ENCODE measurements around the gene ZNF699. TPM values are rescaled to one million over a fixed set of nuclear protein-coding genes. Genes with fewer than 3 reads are reported as not detected.
A peak's percentile ranks its signal among the peaks of the same experiment; 100 is the strongest.
"Not testable (repeated sequence)": the region's sequence is repeated elsewhere in the genome, so short reads cannot be mapped to it uniquely, and the experiment has no call there.

ZNF699 gene
- total RNA-seq, 1 donor from 2014 or later = 4.5 TPM

GRCh38 chr19:9321756-9322155, 12.1 kb upstream of the ZNF699 start:
- DNase-seq, H3K27me3 Mint-ChIP-seq, H3K4me1 Mint-ChIP-seq, H3K27ac Mint-ChIP-seq, H3K4me3 Mint-ChIP-seq: not testable (repeated sequence)
- Mint-ChIP-seq H3K36me3 (ENCODE audit: low read depth) (peaks cover 21% of the 10 kb centered on the region), H3K9me3 (peaks cover 21% of the 10 kb centered on the region)
- intact Hi-C loops (cut with micrococcal nuclease) = loop anchor here (5.0 kb wide), 1 partner anchor 261 kb away; the partner anchor contains the start of gene ZNF121

- peak; percentile 50 for DNase-seq
- H3K27me3 Mint-ChIP-seq = no peaks in the 10 kb centered on the region
- peaks cover 21% of the 10 kb centered on the region for H3K36me3 Mint-ChIP-seq (ENCODE audit: low read depth)
- H3K9me3 Mint-ChIP-seq = peaks cover 21% of the 10 kb centered on the region
- H3K4me1 Mint-ChIP-seq = peaks cover 9% of the 10 kb centered on the region
- H3K27ac Mint-ChIP-seq = no peak overlapping the region
- no peak overlapping the region for H3K4me3 Mint-ChIP-seq
- intact Hi-C loops (cut with micrococcal nuclease) = loop anchor here (5.0 kb wide), 1 partner anchor 261 kb away; the partner anchor contains the start of gene ZNF121
These were observed 11.7 kb upstream of the ZNF699 start for GRCh38 chr19:9321338-9321737.

GRCh38 chr19:9313756-9314155, 4.1 kb upstream of the ZNF699 start:
- Mint-ChIP-seq H3K36me3 (ENCODE audit: low read depth) (peaks cover 3% of the 10 kb centered on the region), H3K27ac (no peak overlapping the region), H3K4me1 (peaks cover 7% of the 10 kb centered on the region), H3K27me3 (no peaks in the 10 kb centered on the region), H3K9me3 (peaks cover 24% of the 10 kb centered on the region), H3K4me3 (no peak overlapping the region)
- DNase-seq = no peak
- intact Hi-C loops (cut with micrococcal nuclease) = loop anchor here (5.0 kb wide), 1 partner anchor 479 kb away; no protein-coding TSS in a partner anchor

GRCh38 chr19:9309974-9310446, 372 bp upstream of the ZNF699 start:
- Mint-ChIP-seq H3K36me3 (ENCODE audit: low read depth) (peaks cover 8% of the 10 kb centered on the region), H3K27ac (peak overlapping the region; percentile 94), H3K27me3 (no peaks in the 10 kb centered on the region), H3K9me3 (peaks cover 17% of the 10 kb centered on the region), H3K4me1 (peaks cover 14% of the 10 kb centered on the region), H3K4me3 (peak overlapping the region; percentile 96)
- intact Hi-C loops (cut with micrococcal nuclease) = loop anchor here (1.0 to 5.0 kb wide), 5 partner anchors 14 to 482 kb away; partner anchors contain the start of genes ZNF266, ZNF317, ZNF426 and ZNF559
- no peak for DNase-seq

GRCh38 chr19:9308091-9308770, 1.4 kb downstream of the ZNF699 start:
- Mint-ChIP-seq H3K9me3 (peaks cover 13% of the 10 kb centered on the region), H3K27ac (peak overlapping the region; percentile 94), H3K27me3 (no peaks in the 10 kb centered on the region), H3K4me1 (peaks cover 14% of the 10 kb centered on the region), H3K4me3 (peak overlapping the region; percentile 96), H3K36me3 (ENCODE audit: low read depth) (peaks cover 25% of the 10 kb centered on the region)
- no peak for DNase-seq
- intact Hi-C loops (cut with micrococcal nuclease) = loop anchor here (2.0 to 5.0 kb wide), 2 partner anchors 167 to 229 kb away; partner anchors contain the start of genes ZNF317 and ZNF426

- peaks cover 14% of the 10 kb centered on the region for H3K4me1 Mint-ChIP-seq
- peaks cover 41% of the 10 kb centered on the region for H3K36me3 Mint-ChIP-seq (ENCODE audit: low read depth)
- H3K4me3 Mint-ChIP-seq = no peak overlapping the region
- DNase-seq = no peak
- H3K27ac Mint-ChIP-seq = no peak overlapping the region
- H3K27me3 Mint-ChIP-seq = no peaks in the 10 kb centered on the region
- intact Hi-C loops (cut with micrococcal nuclease) = loop anchor here (5.0 kb wide), 1 partner anchor 231 kb away; the partner anchor contains the start of gene ZNF426
- peaks cover 14% of the 10 kb centered on the region for H3K9me3 Mint-ChIP-seq
These were observed 3.2 kb downstream of the ZNF699 start for GRCh38 chr19:9306443-9306842.

- no peaks in the 10 kb centered on the region for H3K4me1 Mint-ChIP-seq
- intact Hi-C loops (cut with micrococcal nuclease) = no loop called here
- peaks cover 30% of the 10 kb centered on the region for H3K9me3 Mint-ChIP-seq
- DNase-seq = no peak
- peaks cover 83% of the 10 kb centered on the region for H3K36me3 Mint-ChIP-seq (ENCODE audit: low read depth)
- no peak overlapping the region for H3K4me3 Mint-ChIP-seq
- no peaks in the 10 kb centered on the region for H3K27me3 Mint-ChIP-seq
- no peak overlapping the region for H3K27ac Mint-ChIP-seq
These were observed 13.3 kb downstream of the ZNF699 start for GRCh38 chr19:9296336-9296735.

GRCh38 chr19:9295411-9295849, 14.2 kb downstream of the ZNF699 start:
- no peak for DNase-seq
- H3K9me3 Mint-ChIP-seq = peaks cover 26% of the 10 kb centered on the region
- H3K4me1 Mint-ChIP-seq = no peaks in the 10 kb centered on the region
- intact Hi-C loops (cut with micrococcal nuclease) = no loop called here
- H3K4me3 Mint-ChIP-seq = no peak overlapping the region
- peaks cover 77% of the 10 kb centered on the region for H3K36me3 Mint-ChIP-seq (ENCODE audit: low read depth)
- no peaks in the 10 kb centered on the region for H3K27me3 Mint-ChIP-seq
- H3K27ac Mint-ChIP-seq = no peak overlapping the region

GRCh38 chr19:9289231-9289884, 20.3 kb downstream of the ZNF699 start:
- Mint-ChIP-seq H3K27ac (no peak overlapping the region), H3K4me3 (no peak overlapping the region), H3K27me3 (no peaks in the 10 kb centered on the region), H3K36me3 (ENCODE audit: low read depth) (peaks cover 31% of the 10 kb centered on the region), H3K4me1 (no peaks in the 10 kb centered on the region), H3K9me3 (peaks cover 36% of the 10 kb centered on the region)
- intact Hi-C loops (cut with micrococcal nuclease) = no loop called here
- DNase-seq = no peak

- H3K27ac Mint-ChIP-seq; intact Hi-C loops (cut with micrococcal nuclease); H3K36me3 Mint-ChIP-seq (ENCODE audit: low read depth); H3K4me1 Mint-ChIP-seq; H3K27me3 Mint-ChIP-seq: not testable (repeated sequence)
- peak overlapping the region; percentile 61 for H3K4me3 Mint-ChIP-seq
- DNase-seq = peak; percentile 69
- peaks cover 38% of the 10 kb centered on the region for H3K9me3 Mint-ChIP-seq
These were observed 26.2 kb downstream of the ZNF699 start for GRCh38 chr19:9283485-9283884.

- intact Hi-C loops (cut with micrococcal nuclease) = no loop called here
- Mint-ChIP-seq H3K27ac (no peak overlapping the region), H3K9me3 (peaks cover 22% of the 10 kb centered on the region), H3K4me3 (no peak overlapping the region), H3K36me3 (ENCODE audit: low read depth) (no peaks in the 10 kb centered on the region), H3K4me1 (no peaks in the 10 kb centered on the region), H3K27me3 (no peaks in the 10 kb centered on the region)
- DNase-seq = no peak
These were observed 58.4 kb downstream of the ZNF699 start for GRCh38 chr19:9251236-9251635.

- Mint-ChIP-seq H3K27ac (no peak within 1 kb of the TSS), H3K36me3 (ENCODE audit: low read depth) (no peaks in the 10 kb centered on the region), H3K4me1 (no peaks in the 10 kb centered on the region), H3K4me3 (no peak within 1 kb of the TSS), H3K27me3 (no peaks in the 10 kb centered on the region), H3K9me3 (peaks cover 22% of the 10 kb centered on the region)
- intact Hi-C loops (cut with micrococcal nuclease) = no loop called here
- DNase-seq = no peak
These were observed 59.0 kb downstream of the ZNF699 start, which contains the start of gene OR7E24 for GRCh38 chr19:9250630-9251029. Gene OR7E24 (plus strand): TSS chr19:9250930. CDS start chr19:9251044, 114 bp downstream.
